ENCODE results near the gene SLX4.

Gene SLX4

GRCh38 chr16:3597676-3598075 is 13.7 kb downstream of the SLX4 start:
- no peak overlapping the region for H3K4me3 ChIP-seq (ENCODE audit: low read depth, low read length)
- TF ChIP-seq CTCF (IDR thresholded peaks at IDR 0.05; ENCODE audit: low read depth, low read length) = no peak

- no peak for TF ChIP-seq CTCF (IDR thresholded peaks at IDR 0.05; ENCODE audit: low read depth, low read length)
- no peak overlapping the region for H3K4me3 ChIP-seq (ENCODE audit: low read depth, low read length)
Measured at GRCh38 chr16:3597226-3597625, 14.2 kb downstream of the SLX4 start.

GRCh38 chr16:3596101-3596861 is 15.1 kb downstream of the SLX4 start:
- no peak overlapping the region for H3K4me3 ChIP-seq (ENCODE audit: low read depth, low read length)
- no peak for TF ChIP-seq CTCF (IDR thresholded peaks at IDR 0.05; ENCODE audit: low read depth, low read length)

- no peak for TF ChIP-seq CTCF (IDR thresholded peaks at IDR 0.05; ENCODE audit: low read depth, low read length)
- H3K4me3 ChIP-seq (ENCODE audit: low read depth, low read length) = no peak overlapping the region
Measured at GRCh38 chr16:3595521-3596021, 15.8 kb downstream of the SLX4 start.

GRCh38 chr16:3595110-3595486 is 16.3 kb downstream of the SLX4 start:
- H3K4me3 ChIP-seq (ENCODE audit: low read depth, low read length) = no peak overlapping the region
- TF ChIP-seq CTCF (IDR thresholded peaks at IDR 0.05; ENCODE audit: low read depth, low read length) = no peak

GRCh38 chr16:3594316-3595109 is 16.9 kb downstream of the SLX4 start:
- H3K4me3 ChIP-seq (ENCODE audit: low read depth, low read length) = no peak overlapping the region
- TF ChIP-seq CTCF (IDR thresholded peaks at IDR 0.05; ENCODE audit: low read depth, low read length) = no peak

GRCh38 chr16:3592559-3592958 is 18.8 kb downstream of the SLX4 start:
- no peak for TF ChIP-seq CTCF (IDR thresholded peaks at IDR 0.05; ENCODE audit: low read depth, low read length)
- no peak overlapping the region for H3K4me3 ChIP-seq (ENCODE audit: low read depth, low read length)

All from WI38 (cell line).